HG03135 (cell line): ENCODE data around the gene DOP1A.

Experiments
- ATAC-seq: cut with Tn5 transposase; IDR thresholded peaks from one replicate; pipeline ENCODE4 v1.9.1; 2021; ENCODE audit warnings: mild to moderate bottlenecking, moderate library complexity; ENCODE audit not compliant: unreplicated experiment

DOP1A gene

GRCh38 chr6:83071023-83071422 is 3.6 kb downstream of the DOP1A start:
- peak; percentile 55 for ATAC-seq

- no peak for ATAC-seq
Measured at GRCh38 chr6:83071707-83072106, 4.2 kb downstream of the DOP1A start.

GRCh38 chr6:83072726-83073125 is 5.3 kb downstream of the DOP1A start:
- ATAC-seq = no peak

GRCh38 chr6:83073615-83074014 is 6.1 kb downstream of the DOP1A start:
- no peak for ATAC-seq

GRCh38 chr6:83083476-83083875 is 16.0 kb downstream of the DOP1A start:
- ATAC-seq = no peak

- peak; percentile 99 for ATAC-seq
Measured at GRCh38 chr6:83086751-83087150, 19.3 kb downstream of the DOP1A start.

- no peak for ATAC-seq
Measured at GRCh38 chr6:83092756-83093399, 25.4 kb downstream of the DOP1A start.

- no peak for ATAC-seq
Measured at GRCh38 chr6:83096791-83097190, 29.3 kb downstream of the DOP1A start.

- no peak for ATAC-seq
Measured at GRCh38 chr6:83097204-83097603, 29.7 kb downstream of the DOP1A start.

- no peak for ATAC-seq
Measured at GRCh38 chr6:83097675-83098074, 30.2 kb downstream of the DOP1A start.

- ATAC-seq = no peak
Measured at GRCh38 chr6:83098589-83098988, 31.1 kb downstream of the DOP1A start.

- ATAC-seq = no peak
Measured at GRCh38 chr6:83108378-83108777, 40.9 kb downstream of the DOP1A start.

- no peak for ATAC-seq
Measured at GRCh38 chr6:83113258-83113657, 45.8 kb downstream of the DOP1A start.

- ATAC-seq = no peak
Measured at GRCh38 chr6:83114164-83114563, 46.7 kb downstream of the DOP1A start.

- ATAC-seq = no peak
Measured at GRCh38 chr6:83117802-83118201, 50.3 kb downstream of the DOP1A start.

GRCh38 chr6:83119742-83120300 is 52.4 kb downstream of the DOP1A start:
- ATAC-seq = no peak

- ATAC-seq = no peak
Measured at GRCh38 chr6:83124553-83124952, 57.1 kb downstream of the DOP1A start.

- ATAC-seq = no peak
Measured at GRCh38 chr6:83125425-83125824, 58.0 kb downstream of the DOP1A start.

- no peak for ATAC-seq
Measured at GRCh38 chr6:83126223-83126622, 58.8 kb downstream of the DOP1A start.

- ATAC-seq = no peak
Measured at GRCh38 chr6:83126807-83127206, 59.3 kb downstream of the DOP1A start.

GRCh38 chr6:83127258-83127657 is 59.8 kb downstream of the DOP1A start:
- ATAC-seq = no peak

GRCh38 chr6:83127976-83128375 is 60.5 kb downstream of the DOP1A start:
- no peak for ATAC-seq

- ATAC-seq = no peak
Measured at GRCh38 chr6:83132121-83132520, 64.7 kb downstream of the DOP1A start.
